ENCODE results near the gene PRPH2. TPM values are rescaled to one million over a fixed set of nuclear protein-coding genes. Genes with fewer than 3 reads are reported as not detected.
"Not testable (repeated sequence)": the region's sequence is repeated elsewhere in the genome, so short reads cannot be mapped to it uniquely, and the experiment has no call there.

Gene PRPH2
- total RNA-seq, 1 experiment from 2014 or later = 2.1 TPM

GRCh38 chr6:42724825-42725224 is 2.4 kb upstream of the PRPH2 start:
- Histone ChIP-seq H3K9me3 (replicated peaks) (no peaks in the 10 kb centered on the region), H3K27ac (no peak overlapping the region), H3K4me3 (no peak overlapping the region), H3K4me1 (peaks cover 6% of the 10 kb centered on the region), H3K27me3 (no peaks in the 10 kb centered on the region), H3K36me3 (no peaks in the 10 kb centered on the region)
- no peak for DNase-seq

GRCh38 chr6:42720739-42721138 is 1.7 kb downstream of the PRPH2 start:
- Histone ChIP-seq H3K4me3 (no peak overlapping the region), H3K27me3 (no peaks in the 10 kb centered on the region), H3K9me3 (replicated peaks) (no peaks in the 10 kb centered on the region), H3K4me1 (no peaks in the 10 kb centered on the region), H3K27ac (no peak overlapping the region), H3K36me3 (no peaks in the 10 kb centered on the region)
- no peak for DNase-seq

GRCh38 chr6:42715871-42716270 is 6.5 kb downstream of the PRPH2 start:
- Histone ChIP-seq H3K4me1 (no peaks in the 10 kb centered on the region), H3K9me3 (replicated peaks) (peaks cover 8% of the 10 kb centered on the region), H3K27me3 (no peaks in the 10 kb centered on the region), H3K27ac (no peak overlapping the region), H3K36me3 (no peaks in the 10 kb centered on the region), H3K4me3 (no peak overlapping the region)
- DNase-seq = peak in 1 of 2 experiments; percentile 12

- Histone ChIP-seq H3K36me3 (no peaks in the 10 kb centered on the region), H3K27ac (no peak overlapping the region)
- DNase-seq = peak in 1 of 2 experiments; percentile 40
Measured at GRCh38 chr6:42714098-42714761, 8.2 kb downstream of the PRPH2 start.

GRCh38 chr6:42711930-42712329 is 10.5 kb downstream of the PRPH2 start:
- H3K4me1 ChIP-seq = no peaks in the 10 kb centered on the region
- H3K27ac ChIP-seq = no peak overlapping the region
- peaks cover 8% of the 10 kb centered on the region for H3K9me3 ChIP-seq (replicated peaks)
- no peaks in the 10 kb centered on the region for H3K27me3 ChIP-seq
- no peaks in the 10 kb centered on the region for H3K36me3 ChIP-seq
- no peak for DNase-seq
- no peak overlapping the region for H3K4me3 ChIP-seq

More at GRCh38 chr6:42714098-42714761, 8.2 kb downstream of the PRPH2 start:
- Histone ChIP-seq H3K9me3 (replicated peaks) (peaks cover 8% of the 10 kb centered on the region), H3K27me3 (no peaks in the 10 kb centered on the region), H3K4me1 (no peaks in the 10 kb centered on the region), H3K4me3 (no peak overlapping the region)

GRCh38 chr6:42710316-42710715 is 12.1 kb downstream of the PRPH2 start:
- Histone ChIP-seq H3K4me3 (no peak overlapping the region), H3K36me3 (no peaks in the 10 kb centered on the region), H3K27ac (no peak overlapping the region), H3K27me3 (no peaks in the 10 kb centered on the region), H3K9me3 (replicated peaks) (peaks cover 8% of the 10 kb centered on the region), H3K4me1 (no peaks in the 10 kb centered on the region)
- DNase-seq = peak in 1 of 2 experiments; percentile 22

- Histone ChIP-seq H3K27me3 (no peaks in the 10 kb centered on the region), H3K4me3 (no peak overlapping the region), H3K9me3 (replicated peaks) (peaks cover 8% of the 10 kb centered on the region), H3K4me1 (no peaks in the 10 kb centered on the region), H3K27ac (no peak overlapping the region), H3K36me3 (no peaks in the 10 kb centered on the region)
- DNase-seq = no peak
Measured at GRCh38 chr6:42709871-42710270, 12.5 kb downstream of the PRPH2 start.

- DNase-seq = no peak
- H3K27me3 ChIP-seq = no peaks in the 10 kb centered on the region
- peaks cover 8% of the 10 kb centered on the region for H3K9me3 ChIP-seq (replicated peaks)
- H3K27ac ChIP-seq = no peak overlapping the region
- no peaks in the 10 kb centered on the region for H3K36me3 ChIP-seq
- no peak overlapping the region for H3K4me3 ChIP-seq
- H3K4me1 ChIP-seq = 0 out of 2 replicates have a peak, but pooled peaks cover 3% of the 10 kb centered on the region
Measured at GRCh38 chr6:42708096-42708495, 14.3 kb downstream of the PRPH2 start.

- H3K4me3 ChIP-seq = no peak overlapping the region
- H3K9me3 ChIP-seq (replicated peaks) = peaks cover 8% of the 10 kb centered on the region
- no peaks in the 10 kb centered on the region for H3K27me3 ChIP-seq
- H3K36me3 ChIP-seq = no peaks in the 10 kb centered on the region
- no peak for DNase-seq
- H3K27ac ChIP-seq = no peak overlapping the region
- 0 out of 2 replicates have a peak, but pooled peaks cover 3% of the 10 kb centered on the region for H3K4me1 ChIP-seq
Measured at GRCh38 chr6:42707595-42707994, 14.8 kb downstream of the PRPH2 start.

GRCh38 chr6:42704937-42705374 is 17.4 kb downstream of the PRPH2 start:
- Histone ChIP-seq H3K4me3 (no peak overlapping the region), H3K27ac (no peak overlapping the region), H3K36me3 (no peaks in the 10 kb centered on the region), H3K9me3 (replicated peaks) (no peaks in the 10 kb centered on the region), H3K4me1 (0 out of 2 replicates have a peak, but pooled peaks cover 3% of the 10 kb centered on the region), H3K27me3 (no peaks in the 10 kb centered on the region)
- no peak for DNase-seq

GRCh38 chr6:42704251-42704936 is 18.0 kb downstream of the PRPH2 start:
- Histone ChIP-seq H3K4me3 (peak overlapping the region; percentile 59), H3K4me1 (0 out of 2 replicates have a peak, but pooled peaks cover 3% of the 10 kb centered on the region), H3K9me3 (replicated peaks) (no peaks in the 10 kb centered on the region), H3K27me3 (no peaks in the 10 kb centered on the region), H3K27ac (peak overlapping the region; percentile 47), H3K36me3 (no peaks in the 10 kb centered on the region)
- DNase-seq = peak; percentile 77 to 84

- H3K36me3 ChIP-seq; H3K4me1 ChIP-seq; DNase-seq; H3K9me3 ChIP-seq (replicated peaks); H3K27ac ChIP-seq; H3K27me3 ChIP-seq; H3K4me3 ChIP-seq: not testable (repeated sequence)
Measured at GRCh38 chr6:42702786-42703185, 19.6 kb downstream of the PRPH2 start.

- H3K4me1 ChIP-seq = 0 out of 2 replicates have a peak, but pooled peaks cover 3% of the 10 kb centered on the region
- DNase-seq = no peak
- H3K4me3 ChIP-seq = no peak overlapping the region
- H3K27ac ChIP-seq = no peak overlapping the region
- no peaks in the 10 kb centered on the region for H3K36me3 ChIP-seq
- no peaks in the 10 kb centered on the region for H3K9me3 ChIP-seq (replicated peaks)
- H3K27me3 ChIP-seq = no peaks in the 10 kb centered on the region
Measured at GRCh38 chr6:42702200-42702599, 20.2 kb downstream of the PRPH2 start.

- Histone ChIP-seq H3K4me3 (no peak overlapping the region), H3K9me3 (replicated peaks) (no peaks in the 10 kb centered on the region), H3K27ac (no peak overlapping the region), H3K27me3 (no peaks in the 10 kb centered on the region), H3K4me1 (no peaks in the 10 kb centered on the region), H3K36me3 (peaks cover 6% of the 10 kb centered on the region)
- DNase-seq = no peak
Measured at GRCh38 chr6:42698217-42698616, 24.2 kb downstream of the PRPH2 start.

- H3K36me3 ChIP-seq = peaks cover 15% of the 10 kb centered on the region
- H3K27ac ChIP-seq = no peak overlapping the region
- no peak for DNase-seq
Measured at GRCh38 chr6:42697268-42697655, 25.1 kb downstream of the PRPH2 start.

More at GRCh38 chr6:42697268-42697655, 25.1 kb downstream of the PRPH2 start:
- H3K4me1 ChIP-seq = no peaks in the 10 kb centered on the region
- no peaks in the 10 kb centered on the region for H3K9me3 ChIP-seq (replicated peaks)
- no peak overlapping the region for H3K4me3 ChIP-seq
- H3K27me3 ChIP-seq = no peaks in the 10 kb centered on the region

Data from SJCRH30 (cell line).